OCI-LY7 (cell line): ENCODE measurements around the gene RNU6-7. TPM values are rescaled to one million over a fixed set of nuclear protein-coding genes. Genes with fewer than 3 reads are reported as not detected.

ENCODE experiments used
- BruUV-seq: library from RNA; stranded (reverse); fragments of 400-500 nt; replicated peaks from 2 replicates; lab custom pipeline; 2021; lab: Mats Ljungman, UMichigan
- CTCF ChIA-PET: fragments of 300-600 bp; sonication (Branson Sonifier 250); formaldehyde crosslinking; loops from one replicate; lab custom pipeline; 2022; ENCODE audit warnings: antibody characterized with exemption; ENCODE audit not compliant: unreplicated experiment; lab: Charles Lee
- POLR2A ChIA-PET: fragments of 300-600 bp; sonication (Branson Sonifier 250); formaldehyde crosslinking; loops from one replicate; lab custom pipeline; 2022; ENCODE audit warnings: antibody characterized with exemption; lab: Charles Lee
- DNase-seq: peaks from one replicate; pipeline ENCODE4 v3.0.0-alpha.2; 2015; ENCODE audit warnings: low spot score
- H2AFZ ChIP-seq: fragments of 200-600 bp; sonication (generic), shearing (Covaris generic); 2 replicates; pipeline ENCODE4 v1.6.1; 2014; ENCODE audit warnings: mild to moderate bottlenecking, antibody characterized with exemption, low read length, moderate library complexity
- H3K27ac ChIP-seq: fragments of 200-600 bp; sonication (generic); 2 replicates; pipeline ENCODE4 v1.5.1; 2014; ENCODE audit warnings: mixed run types, low read depth, mild to moderate bottlenecking, moderate library complexity, low read length, inconsistent platforms; ENCODE audit not compliant: poor library complexity, severe bottlenecking
- H3K36me3 ChIP-seq: fragments of 200-600 bp; sonication (generic); 2 replicates; pipeline ENCODE4 v1.6.1; 2014; ENCODE audit warnings: mild to moderate bottlenecking, antibody characterized with exemption, low read length, moderate library complexity, mixed read lengths; ENCODE audit not compliant: insufficient read depth
- H3K4me1 ChIP-seq: fragments of 200-600 bp; sonication (generic); 2 replicates; pipeline ENCODE4 v1.5.1; 2014; ENCODE audit warnings: mild to moderate bottlenecking, low read length; ENCODE audit not compliant: insufficient read depth, poor library complexity, severe bottlenecking
- H3K4me2 ChIP-seq: fragments of 200-600 bp; sonication (generic); 2 replicates; pipeline ENCODE4 v1.6.1; 2014; ENCODE audit warnings: mild to moderate bottlenecking, low read length
- H3K4me3 ChIP-seq: fragments of 200-600 bp; sonication (generic); 2 replicates; pipeline ENCODE4 v1.5.1; 2014; ENCODE audit warnings: mild to moderate bottlenecking, low read depth, low read length; ENCODE audit not compliant: poor library complexity, severe bottlenecking
- H3K79me2 ChIP-seq: fragments of 200-600 bp; sonication (generic); 2 replicates; pipeline ENCODE4 v1.6.1; 2016; ENCODE audit warnings: low read depth, mild to moderate bottlenecking, low read length, moderate library complexity, mixed read lengths; ENCODE audit not compliant: insufficient read depth
- H3K9me2 ChIP-seq: fragments of 200-600 bp; sonication (generic); 2 replicates; pipeline ENCODE4 v1.6.1; 2016; ENCODE audit warnings: mild to moderate bottlenecking, low read length, mixed read lengths; ENCODE audit not compliant: insufficient read depth
- H3K9me3 ChIP-seq: fragments of 200-600 bp; sonication (generic); 2 replicates; pipeline ENCODE4 v1.6.1; 2014; ENCODE audit warnings: mild to moderate bottlenecking, mixed run types, low read length, mixed read lengths
- H4K20me1 ChIP-seq: fragments of 200-600 bp; sonication (generic); 2 replicates; pipeline ENCODE4 v1.6.1; 2014; ENCODE audit warnings: mild to moderate bottlenecking, antibody characterized with exemption, low read length, moderate library complexity, mixed read lengths; ENCODE audit not compliant: insufficient read depth
- EZH2phosphoT487 ChIP-seq: fragments of 200-600 bp; sonication (generic); IDR thresholded peaks from 2 replicates; pipeline ENCODE4 v1.6.1; 2018; ENCODE audit warnings: low read depth, borderline replicate concordance, mild to moderate bottlenecking, mixed run types, antibody characterized with exemption, low read length, moderate library complexity, mixed read lengths
- intact Hi-C: fragments of 100-400 bp; cut with micrococcal nuclease; formaldehyde crosslinking; loops from one replicate; pipeline ENCODE4 v1.10.0; 2022; ENCODE audit not compliant: unreplicated experiment
- total RNA-seq, 2 experiments: library from RNA; depleted of rRNA in 1 of 2; stranded (reverse); fragments of >200 nt in 1 of 2; shearing (Covaris generic) in 1 of 2; gene quantifications; 2 replicates each; pipeline ENCODE4 v1.2.3, GENCODE V29; 2014 to 2022
- TF ChIP-seq, protein P1 (sequence below): fragments of 200-600 bp; sonication (generic); conservative IDR thresholded peaks from 2 replicates; pipeline ENCODE4 v1.5.1; 2014; ENCODE audit warnings: mild to moderate bottlenecking, antibody characterized with exemption, low read length, moderate library complexity, mixed read lengths

The RNU6-7 gene
- total RNA-seq, 2 experiments from 2014 or later, result not detected

DNA sequence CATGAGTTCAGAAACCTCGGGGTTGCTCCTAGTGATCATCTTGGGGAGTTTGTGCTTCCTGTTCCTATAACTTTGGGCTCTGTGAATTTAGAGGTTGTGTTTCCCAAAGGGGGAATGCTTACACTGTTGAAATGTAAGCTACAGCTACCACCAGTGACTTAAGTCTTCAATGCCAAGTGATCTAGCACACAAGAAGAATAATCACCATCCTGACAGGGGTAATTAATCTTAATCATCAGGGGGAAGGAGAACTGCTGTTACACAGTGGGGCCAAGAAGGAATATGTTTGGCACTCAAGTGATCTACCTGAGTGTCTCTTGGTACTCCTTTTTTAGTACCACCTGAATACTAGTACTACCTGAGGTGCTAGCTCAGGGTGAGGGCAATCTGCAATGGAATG is 34.9 kb upstream of the RNU6-7 start:
- TF ChIP-seq, protein P1, sequence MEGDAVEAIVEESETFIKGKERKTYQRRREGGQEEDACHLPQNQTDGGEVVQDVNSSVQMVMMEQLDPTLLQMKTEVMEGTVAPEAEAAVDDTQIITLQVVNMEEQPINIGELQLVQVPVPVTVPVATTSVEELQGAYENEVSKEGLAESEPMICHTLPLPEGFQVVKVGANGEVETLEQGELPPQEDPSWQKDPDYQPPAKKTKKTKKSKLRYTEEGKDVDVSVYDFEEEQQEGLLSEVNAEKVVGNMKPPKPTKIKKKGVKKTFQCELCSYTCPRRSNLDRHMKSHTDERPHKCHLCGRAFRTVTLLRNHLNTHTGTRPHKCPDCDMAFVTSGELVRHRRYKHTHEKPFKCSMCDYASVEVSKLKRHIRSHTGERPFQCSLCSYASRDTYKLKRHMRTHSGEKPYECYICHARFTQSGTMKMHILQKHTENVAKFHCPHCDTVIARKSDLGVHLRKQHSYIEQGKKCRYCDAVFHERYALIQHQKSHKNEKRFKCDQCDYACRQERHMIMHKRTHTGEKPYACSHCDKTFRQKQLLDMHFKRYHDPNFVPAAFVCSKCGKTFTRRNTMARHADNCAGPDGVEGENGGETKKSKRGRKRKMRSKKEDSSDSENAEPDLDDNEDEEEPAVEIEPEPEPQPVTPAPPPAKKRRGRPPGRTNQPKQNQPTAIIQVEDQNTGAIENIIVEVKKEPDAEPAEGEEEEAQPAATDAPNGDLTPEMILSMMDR, result no peak
- no peak for TF ChIP-seq EZH2phosphoT487
- Histone ChIP-seq H4K20me1 (no peaks in the 10 kb centered on the region), H3K36me3 (no peaks in the 10 kb centered on the region), H3K27ac (no peak overlapping the region), H2AFZ (no peak overlapping the region), H3K9me2 (no peaks in the 10 kb centered on the region), H3K4me2 (no peak overlapping the region), H3K9me3 (no peaks in the 10 kb centered on the region), H3K79me2 (no peaks in the 10 kb centered on the region), H3K4me1 (peaks cover 9% of the 10 kb centered on the region), H3K4me3 (no peak overlapping the region)
- ChIA-PET CTCF (no interaction called here), POLR2A (interaction anchor here (1.1 kb wide), 1 partner anchor 101 kb away, joined by 3 read pairs; no protein-coding TSS in a partner anchor)
- intact Hi-C loops, result no loop called here
- no peak for DNase-seq
- BruUV-seq, result no TSS peak

DNA sequence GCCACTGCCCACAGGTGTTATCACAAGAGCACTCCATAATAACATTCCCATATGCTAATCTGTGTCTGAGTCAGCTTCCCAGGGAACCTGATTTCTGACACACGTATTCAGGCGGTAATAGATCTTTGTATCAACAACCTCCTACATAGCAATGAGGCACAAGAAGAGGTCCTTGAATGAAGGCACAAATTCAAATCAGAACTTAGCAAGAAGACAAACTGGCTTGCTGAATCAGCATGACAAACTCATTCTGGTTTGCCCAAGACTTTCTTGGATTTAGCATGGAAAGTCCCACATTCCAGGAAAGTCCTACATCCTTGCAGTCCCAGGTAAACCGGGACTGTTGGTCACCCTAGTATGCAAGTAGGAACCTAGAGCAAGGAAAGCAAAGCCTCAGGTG is 33.9 kb upstream of the RNU6-7 start:
- TF ChIP-seq, protein P1, result no peak
- TF ChIP-seq EZH2phosphoT487, result no peak
- DNase-seq, result no peak
- Histone ChIP-seq H3K4me2 (no peak overlapping the region), H3K4me1 (peaks cover 9% of the 10 kb centered on the region), H3K9me2 (no peaks in the 10 kb centered on the region), H3K36me3 (no peaks in the 10 kb centered on the region), H3K27ac (no peak overlapping the region), H3K79me2 (no peaks in the 10 kb centered on the region), H3K9me3 (no peaks in the 10 kb centered on the region), H4K20me1 (no peaks in the 10 kb centered on the region), H3K4me3 (no peak overlapping the region), H2AFZ (no peak overlapping the region)
- CTCF ChIA-PET, result no interaction called here
- intact Hi-C loops, result no loop called here
- POLR2A ChIA-PET, result no interaction called here
- BruUV-seq, result no TSS peak

DNA sequence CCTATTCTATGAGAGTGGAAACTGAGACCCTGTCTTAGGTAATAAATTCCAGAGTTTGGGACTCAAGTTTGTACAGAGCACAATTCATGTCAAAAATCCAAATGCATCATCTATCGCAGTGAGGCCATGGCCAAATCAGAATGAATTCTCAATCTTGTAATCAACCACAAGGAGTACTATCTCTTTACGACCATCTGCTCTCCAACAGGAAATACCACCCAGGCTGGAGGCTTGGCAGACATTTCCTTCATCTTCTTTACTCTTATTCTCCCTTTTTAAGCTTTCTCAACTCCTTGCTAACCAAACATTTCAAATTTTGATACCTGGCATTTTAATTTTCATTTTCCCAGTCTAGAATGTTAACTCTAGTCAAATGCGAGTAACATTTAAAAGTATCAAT is 32.7 kb upstream of the RNU6-7 start:
- ChIA-PET POLR2A (no interaction called here), CTCF (no interaction called here)
- Histone ChIP-seq H3K27ac (no peak overlapping the region), H3K9me3 (no peaks in the 10 kb centered on the region), H4K20me1 (no peaks in the 10 kb centered on the region), H3K4me2 (no peak overlapping the region), H3K79me2 (no peaks in the 10 kb centered on the region), H3K9me2 (no peaks in the 10 kb centered on the region), H3K36me3 (no peaks in the 10 kb centered on the region), H2AFZ (no peak overlapping the region), H3K4me3 (no peak overlapping the region), H3K4me1 (peaks cover 9% of the 10 kb centered on the region)
- no peak for DNase-seq
- intact Hi-C loops, result no loop called here
- TF ChIP-seq EZH2phosphoT487, result no peak
- TF ChIP-seq, protein P1, result no peak
- BruUV-seq, result no TSS peak
